GM19467 (cell line): ENCODE measurements around the gene IL5RA.

Source experiments
- ATAC-seq: cut with Tn5 transposase; IDR thresholded peaks from one replicate; pipeline ENCODE4 v1.9.1; 2021; ENCODE audit warnings: mild to moderate bottlenecking, moderate library complexity; ENCODE audit not compliant: unreplicated experiment

Gene IL5RA

DNA sequence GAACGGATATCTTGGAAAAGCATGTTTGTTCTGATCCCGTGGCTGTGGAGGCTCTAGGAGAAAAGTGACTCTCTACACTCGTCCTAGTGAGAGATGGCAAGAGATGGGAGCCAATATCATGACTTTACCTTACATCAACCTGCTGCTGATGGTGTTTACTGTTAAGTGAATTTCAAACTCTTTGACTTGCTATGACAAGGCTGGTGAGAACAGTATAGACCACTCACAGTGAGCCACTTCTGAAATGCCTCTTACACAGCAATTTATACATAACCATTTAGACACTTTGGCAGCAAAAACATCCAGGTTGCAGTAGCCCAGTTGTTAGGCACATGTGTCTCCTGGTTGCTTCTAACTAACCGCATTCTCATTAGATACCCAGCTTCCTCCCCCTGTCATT lies 43.3 kb downstream of the IL5RA start:
- no peak for ATAC-seq

DNA sequence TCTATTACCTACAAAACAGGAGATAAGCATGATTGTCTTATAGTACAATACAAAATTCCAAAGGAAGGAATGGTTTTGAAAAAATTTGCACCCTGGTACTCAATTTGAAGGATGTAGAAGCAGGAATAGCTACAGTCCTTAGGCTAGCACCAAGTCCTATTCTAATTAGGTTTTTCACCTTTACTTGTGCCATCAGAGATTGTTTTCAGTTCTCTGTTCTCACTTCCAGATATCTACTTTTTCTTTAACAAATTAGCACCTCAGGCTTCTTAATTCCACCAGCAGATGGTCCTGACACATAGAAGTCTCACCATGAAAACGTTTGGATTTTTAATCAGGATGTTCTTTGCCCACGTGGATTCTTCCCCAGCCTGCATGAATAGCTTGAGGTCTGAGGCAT lies 43.8 kb downstream of the IL5RA start:
- no peak for ATAC-seq

- no peak for ATAC-seq
Observed at GRCh38 chr3:3065876-3066275, 44.3 kb downstream of the IL5RA start.

- no peak for ATAC-seq
Observed at GRCh38 chr3:3064297-3064696, 45.9 kb downstream of the IL5RA start.

- no peak for ATAC-seq
Observed at GRCh38 chr3:3059645-3060044, 50.5 kb downstream of the IL5RA start.

GRCh38 chr3:3053974-3054373 lies 56.2 kb downstream of the IL5RA start:
- ATAC-seq, result no peak

- ATAC-seq, result no peak
Observed at GRCh38 chr3:3038201-3038991, 71.8 kb downstream of the IL5RA start.

DNA sequence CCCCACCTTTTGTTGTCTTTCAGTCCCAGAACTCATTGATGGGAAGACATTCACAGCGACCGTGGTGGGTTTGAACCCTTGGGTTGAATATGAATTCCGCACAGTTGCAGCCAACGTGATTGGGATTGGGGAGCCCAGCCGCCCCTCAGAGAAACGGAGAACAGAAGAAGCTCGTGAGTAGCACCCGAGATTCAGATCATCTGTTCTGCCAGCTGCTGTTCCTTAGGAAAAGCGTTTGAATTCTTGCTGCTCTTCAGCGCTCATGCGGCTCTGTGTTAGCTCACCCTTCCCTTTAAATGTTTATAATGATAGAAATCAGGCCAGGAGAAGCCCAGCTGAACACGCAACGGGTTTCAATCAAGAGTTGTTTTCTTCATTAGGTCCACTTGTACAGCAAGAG lies 73.0 kb downstream of the IL5RA start:
- ATAC-seq, result no peak

- no peak for ATAC-seq
Observed at GRCh38 chr3:3031326-3031725, 78.8 kb downstream of the IL5RA start.

- ATAC-seq, result peak; percentile 93
Observed at GRCh38 chr3:3027976-3028567, 82.1 kb downstream of the IL5RA start.

DNA sequence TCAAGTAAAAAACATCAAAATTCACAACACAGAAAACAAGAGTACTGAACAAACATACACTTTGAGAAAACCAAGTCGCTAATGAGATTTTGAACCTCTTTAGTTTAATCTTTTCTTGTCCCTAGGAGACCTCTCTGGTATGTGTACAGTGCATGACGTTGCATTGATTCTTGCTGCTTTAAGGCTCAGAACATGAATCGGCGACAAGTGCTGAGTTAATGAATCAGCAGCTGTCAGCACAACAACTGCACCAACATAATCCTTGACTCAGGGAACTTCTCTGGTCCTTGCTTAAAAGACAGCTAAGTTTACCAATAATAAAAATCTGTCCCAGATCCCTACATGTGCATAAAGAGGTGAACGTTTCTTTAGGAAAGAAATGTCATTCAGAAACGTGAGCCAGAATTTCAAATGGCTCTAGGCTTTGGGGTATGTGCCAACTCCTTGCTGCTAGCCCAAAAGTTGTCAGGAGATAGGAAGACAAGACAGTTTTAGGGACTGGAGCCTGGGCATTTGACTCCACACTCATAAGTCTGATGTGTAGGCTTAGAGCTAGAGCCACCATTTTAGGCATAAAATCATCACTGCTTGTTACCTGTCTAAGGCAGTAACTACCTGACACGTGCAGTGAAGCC lies 86.9 kb downstream of the IL5RA start:
- no peak for ATAC-seq

DNA sequence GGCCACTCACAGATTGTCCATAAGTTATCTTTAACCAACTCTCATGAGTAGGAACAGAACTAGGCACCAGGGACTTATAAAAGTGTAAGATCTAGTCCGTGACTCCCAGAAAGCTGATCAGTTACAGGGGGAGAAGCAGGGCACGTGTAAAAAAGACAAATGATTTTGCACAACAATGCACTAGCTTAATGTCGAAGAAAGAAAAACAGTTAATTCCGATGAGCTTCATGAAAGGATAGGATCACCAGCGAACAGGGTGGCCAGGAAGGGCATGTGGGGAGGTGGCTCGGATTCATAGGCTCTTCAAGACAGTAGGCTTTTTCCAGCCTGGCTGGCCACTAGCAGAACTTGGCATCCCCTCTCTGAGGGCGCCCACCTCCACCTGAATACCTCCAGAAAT lies 90.0 kb downstream of the IL5RA start:
- ATAC-seq, result no peak
